ENCODE measurements around the gene PYROXD2.

Gene PYROXD2

GRCh38 chr10:98410759-98411158 is 4.2 kb downstream of the PYROXD2 start:
- Histone ChIP-seq H3K9ac (ENCODE audit: low read length) (no peak overlapping the region), H3K9me2 (replicated peaks; ENCODE audit: insufficient read depth, low read length) (no peaks in the 10 kb centered on the region), H3K79me2 (ENCODE audit: low read length) (peaks cover 9% of the 10 kb centered on the region), H3K4me2 (ENCODE audit: low read depth, low read length) (no peak overlapping the region), H3K27me3 (replicated peaks; ENCODE audit: insufficient read depth, low read length) (no peaks in the 10 kb centered on the region), H3K27ac (ENCODE audit: low read length) (peak overlapping the region; percentile 85; the same call in 1 of the 2 replicates), H3K9me3 (replicated peaks; ENCODE audit: insufficient read depth, low read length) (no peaks in the 10 kb centered on the region), H3K4me1 (ENCODE audit: low read length) (peaks cover 34% of the 10 kb centered on the region), H3K4me3 (ENCODE audit: low read length) (no peak overlapping the region), H3K36me3 (replicated peaks; ENCODE audit: insufficient read depth, low read length) (no peaks in the 10 kb centered on the region), H3F3A (ENCODE audit: insufficient read depth, low read length) (peaks cover 18% of the 10 kb centered on the region), H4K20me1 (ENCODE audit: insufficient read depth, low read length) (no peaks in the 10 kb centered on the region), H2AFZ (ENCODE audit: low read length) (no peak overlapping the region)
- TF ChIP-seq CTCF (IDR thresholded peaks at IDR 0.05; ENCODE audit: low read length), result no peak
- DNase-seq, result no peak

GRCh38 chr10:98410135-98410743 is 4.7 kb downstream of the PYROXD2 start:
- no peak overlapping the region for H3K9ac ChIP-seq (ENCODE audit: low read length)
- peaks cover 29% of the 10 kb centered on the region for H3K4me1 ChIP-seq (ENCODE audit: low read length)
- peaks cover 9% of the 10 kb centered on the region for H3K79me2 ChIP-seq (ENCODE audit: low read length)
- no peak overlapping the region for H3K27ac ChIP-seq (ENCODE audit: low read length)
- no peaks in the 10 kb centered on the region for H3K36me3 ChIP-seq (replicated peaks; ENCODE audit: insufficient read depth, low read length)
- H3K27me3 ChIP-seq (replicated peaks; ENCODE audit: insufficient read depth, low read length), result no peaks in the 10 kb centered on the region
- H3K4me3 ChIP-seq (ENCODE audit: low read length), result no peak overlapping the region
- TF ChIP-seq EZH2phosphoT487 (IDR thresholded peaks at IDR 0.05; ENCODE audit: low read length) (no peak), EZH2 (optimal IDR thresholded peaks at IDR 0.05; ENCODE audit: low read depth, low read length) (no peak), CTCF (IDR thresholded peaks at IDR 0.05; ENCODE audit: low read length) (no peak)
- no peaks in the 10 kb centered on the region for H3K9me2 ChIP-seq (replicated peaks; ENCODE audit: insufficient read depth, low read length)
- DNase-seq, result no peak
- H3F3A ChIP-seq (ENCODE audit: insufficient read depth, low read length), result peaks cover 18% of the 10 kb centered on the region
- H3K9me3 ChIP-seq (replicated peaks; ENCODE audit: insufficient read depth, low read length), result no peaks in the 10 kb centered on the region
- no peak overlapping the region for H3K4me2 ChIP-seq (ENCODE audit: low read depth, low read length)
- no peaks in the 10 kb centered on the region for H4K20me1 ChIP-seq (ENCODE audit: insufficient read depth, low read length)
- H2AFZ ChIP-seq (ENCODE audit: low read length), result no peak overlapping the region

- Histone ChIP-seq H3K4me1 (ENCODE audit: low read length) (peaks cover 36% of the 10 kb centered on the region), H3K9me2 (replicated peaks; ENCODE audit: insufficient read depth, low read length) (no peaks in the 10 kb centered on the region), H3K9ac (ENCODE audit: low read length) (no peak overlapping the region), H3K27me3 (replicated peaks; ENCODE audit: insufficient read depth, low read length) (no peaks in the 10 kb centered on the region), H3K27ac (ENCODE audit: low read length) (no peak overlapping the region), H3F3A (ENCODE audit: insufficient read depth, low read length) (peaks cover 18% of the 10 kb centered on the region), H3K79me2 (ENCODE audit: low read length) (no peaks in the 10 kb centered on the region), H3K4me3 (ENCODE audit: low read length) (no peak overlapping the region), H2AFZ (ENCODE audit: low read length) (no peak overlapping the region), H4K20me1 (ENCODE audit: insufficient read depth, low read length) (no peaks in the 10 kb centered on the region), H3K4me2 (ENCODE audit: low read depth, low read length) (no peak overlapping the region), H3K9me3 (replicated peaks; ENCODE audit: insufficient read depth, low read length) (no peaks in the 10 kb centered on the region), H3K36me3 (replicated peaks; ENCODE audit: insufficient read depth, low read length) (no peaks in the 10 kb centered on the region)
- no peak for DNase-seq
- no peak for TF ChIP-seq EZH2phosphoT487 (IDR thresholded peaks at IDR 0.05; ENCODE audit: low read length)
Observed at GRCh38 chr10:98408799-98409198, 6.2 kb downstream of the PYROXD2 start.

- no peaks in the 10 kb centered on the region for H3K27me3 ChIP-seq (replicated peaks; ENCODE audit: insufficient read depth, low read length)
- no peaks in the 10 kb centered on the region for H4K20me1 ChIP-seq (ENCODE audit: insufficient read depth, low read length)
- no peak overlapping the region for H3K4me2 ChIP-seq (ENCODE audit: low read depth, low read length)
- no peaks in the 10 kb centered on the region for H3K79me2 ChIP-seq (ENCODE audit: low read length)
- peaks cover 14% of the 10 kb centered on the region for H3F3A ChIP-seq (ENCODE audit: insufficient read depth, low read length)
- peaks cover 32% of the 10 kb centered on the region for H3K4me1 ChIP-seq (ENCODE audit: low read length)
- no peak overlapping the region for H3K4me3 ChIP-seq (ENCODE audit: low read length)
- no peak overlapping the region for H3K27ac ChIP-seq (ENCODE audit: low read length)
- no peak overlapping the region for H3K9ac ChIP-seq (ENCODE audit: low read length)
- H3K9me2 ChIP-seq (replicated peaks; ENCODE audit: insufficient read depth, low read length), result no peaks in the 10 kb centered on the region
- no peak for DNase-seq
- H3K9me3 ChIP-seq (replicated peaks; ENCODE audit: insufficient read depth, low read length), result no peaks in the 10 kb centered on the region
- no peak overlapping the region for H2AFZ ChIP-seq (ENCODE audit: low read length)
- TF ChIP-seq EZH2phosphoT487 (IDR thresholded peaks at IDR 0.05; ENCODE audit: low read length), result no peak
- TF ChIP-seq CTCF (IDR thresholded peaks at IDR 0.05; ENCODE audit: low read length), result no peak
- no peak for TF ChIP-seq EZH2 (optimal IDR thresholded peaks at IDR 0.05; ENCODE audit: low read depth, low read length)
- H3K36me3 ChIP-seq (replicated peaks; ENCODE audit: insufficient read depth, low read length), result no peaks in the 10 kb centered on the region
Observed at GRCh38 chr10:98407744-98408241, 7.2 kb downstream of the PYROXD2 start.

Data from MM.1S (cell line).